HG03135 (cell line): ENCODE results near the gene CLNK.

Source experiments
- ATAC-seq: cut with Tn5 transposase; IDR thresholded peaks from one replicate; pipeline ENCODE4 v1.9.1; 2021; ENCODE audit warnings: mild to moderate bottlenecking, moderate library complexity; ENCODE audit not compliant: unreplicated experiment

The CLNK gene

GRCh38 chr4:10526429-10527222, 157.9 kb downstream of the CLNK start:
- no peak for ATAC-seq

GRCh38 chr4:10524196-10524833, 160.3 kb downstream of the CLNK start:
- no peak for ATAC-seq

- no peak for ATAC-seq
Observed at GRCh38 chr4:10521424-10521823, 163.1 kb downstream of the CLNK start.

GRCh38 chr4:10509733-10510132, 174.8 kb downstream of the CLNK start:
- no peak for ATAC-seq

GRCh38 chr4:10506077-10506476, 178.5 kb downstream of the CLNK start:
- no peak for ATAC-seq

GRCh38 chr4:10504570-10505179, 179.9 kb downstream of the CLNK start:
- ATAC-seq: no peak

- no peak for ATAC-seq
Observed at GRCh38 chr4:10502717-10503116, 181.9 kb downstream of the CLNK start.

GRCh38 chr4:10500776-10501175, 183.8 kb downstream of the CLNK start:
- no peak for ATAC-seq

- no peak for ATAC-seq
Observed at GRCh38 chr4:10496200-10496599, 188.4 kb downstream of the CLNK start.

- no peak for ATAC-seq
Observed at GRCh38 chr4:10495651-10496050, 188.9 kb downstream of the CLNK start.

- ATAC-seq: no peak
Observed at GRCh38 chr4:10492464-10492863, 192.1 kb downstream of the CLNK start.

- ATAC-seq: no peak
Observed at GRCh38 chr4:10491401-10491800, 193.2 kb downstream of the CLNK start.

- ATAC-seq: no peak
Observed at GRCh38 chr4:10490996-10491395, 193.6 kb downstream of the CLNK start.

- no peak for ATAC-seq
Observed at GRCh38 chr4:10482913-10483312, 201.7 kb downstream of the CLNK start.

- ATAC-seq: no peak
Observed at GRCh38 chr4:10480616-10481015, 204.0 kb downstream of the CLNK start.

- no peak for ATAC-seq
Observed at GRCh38 chr4:10478621-10479020, 205.9 kb downstream of the CLNK start.

GRCh38 chr4:10470505-10470904, 214.1 kb downstream of the CLNK start:
- ATAC-seq: no peak

- no peak for ATAC-seq
Observed at GRCh38 chr4:10466161-10466560, 218.4 kb downstream of the CLNK start.

GRCh38 chr4:10462876-10463275, 221.7 kb downstream of the CLNK start:
- no peak for ATAC-seq

GRCh38 chr4:10461850-10462400, 222.6 kb downstream of the CLNK start:
- ATAC-seq: no peak

- peak; percentile 78 for ATAC-seq
Observed at GRCh38 chr4:10461091-10461849, 223.3 kb downstream of the CLNK start.
